GM10266 (cell line): Measurements from ENCODE around the gene HPF1.
"Not testable (repeated sequence)": the region's sequence is repeated elsewhere in the genome, so short reads cannot be mapped to it uniquely, and the experiment has no call there.

ENCODE experiments used
- DNase-seq: peaks from one replicate; pipeline ENCODE4 v3.0.0; 2012; ENCODE audit errors: extremely low spot score
- TF ChIP-seq, protein P1 (sequence below): IDR thresholded peaks from 2 replicates; pipeline ENCODE4 v1.5.1; 2012; ENCODE audit warnings: mild to moderate bottlenecking, low read depth; ENCODE audit not compliant: control insufficient read depth, insufficient read depth; ENCODE audit errors: missing control alignments

HPF1 gene

DNA sequence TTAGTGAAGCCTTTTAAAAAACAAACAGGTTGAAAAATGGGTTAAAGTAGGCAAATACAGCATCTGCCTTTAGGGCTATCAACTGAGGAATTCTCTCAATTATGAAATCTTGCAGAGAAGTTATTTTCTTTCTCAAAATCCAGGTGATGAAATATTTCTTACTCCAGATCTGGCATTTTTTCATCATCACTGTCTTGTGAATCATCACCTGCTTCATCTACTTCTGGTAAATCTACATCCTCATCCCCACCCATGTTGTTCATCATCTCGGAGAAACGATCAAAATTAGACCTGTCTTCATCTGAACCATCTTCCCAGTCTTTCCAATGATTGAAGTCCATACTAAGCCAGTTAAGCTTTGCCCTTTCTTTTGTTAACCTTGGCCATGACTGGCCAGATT is 33.3 kb upstream of the HPF1 start:
- no peak for DNase-seq
- TF ChIP-seq, protein P1, sequence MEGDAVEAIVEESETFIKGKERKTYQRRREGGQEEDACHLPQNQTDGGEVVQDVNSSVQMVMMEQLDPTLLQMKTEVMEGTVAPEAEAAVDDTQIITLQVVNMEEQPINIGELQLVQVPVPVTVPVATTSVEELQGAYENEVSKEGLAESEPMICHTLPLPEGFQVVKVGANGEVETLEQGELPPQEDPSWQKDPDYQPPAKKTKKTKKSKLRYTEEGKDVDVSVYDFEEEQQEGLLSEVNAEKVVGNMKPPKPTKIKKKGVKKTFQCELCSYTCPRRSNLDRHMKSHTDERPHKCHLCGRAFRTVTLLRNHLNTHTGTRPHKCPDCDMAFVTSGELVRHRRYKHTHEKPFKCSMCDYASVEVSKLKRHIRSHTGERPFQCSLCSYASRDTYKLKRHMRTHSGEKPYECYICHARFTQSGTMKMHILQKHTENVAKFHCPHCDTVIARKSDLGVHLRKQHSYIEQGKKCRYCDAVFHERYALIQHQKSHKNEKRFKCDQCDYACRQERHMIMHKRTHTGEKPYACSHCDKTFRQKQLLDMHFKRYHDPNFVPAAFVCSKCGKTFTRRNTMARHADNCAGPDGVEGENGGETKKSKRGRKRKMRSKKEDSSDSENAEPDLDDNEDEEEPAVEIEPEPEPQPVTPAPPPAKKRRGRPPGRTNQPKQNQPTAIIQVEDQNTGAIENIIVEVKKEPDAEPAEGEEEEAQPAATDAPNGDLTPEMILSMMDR = no peak

DNA sequence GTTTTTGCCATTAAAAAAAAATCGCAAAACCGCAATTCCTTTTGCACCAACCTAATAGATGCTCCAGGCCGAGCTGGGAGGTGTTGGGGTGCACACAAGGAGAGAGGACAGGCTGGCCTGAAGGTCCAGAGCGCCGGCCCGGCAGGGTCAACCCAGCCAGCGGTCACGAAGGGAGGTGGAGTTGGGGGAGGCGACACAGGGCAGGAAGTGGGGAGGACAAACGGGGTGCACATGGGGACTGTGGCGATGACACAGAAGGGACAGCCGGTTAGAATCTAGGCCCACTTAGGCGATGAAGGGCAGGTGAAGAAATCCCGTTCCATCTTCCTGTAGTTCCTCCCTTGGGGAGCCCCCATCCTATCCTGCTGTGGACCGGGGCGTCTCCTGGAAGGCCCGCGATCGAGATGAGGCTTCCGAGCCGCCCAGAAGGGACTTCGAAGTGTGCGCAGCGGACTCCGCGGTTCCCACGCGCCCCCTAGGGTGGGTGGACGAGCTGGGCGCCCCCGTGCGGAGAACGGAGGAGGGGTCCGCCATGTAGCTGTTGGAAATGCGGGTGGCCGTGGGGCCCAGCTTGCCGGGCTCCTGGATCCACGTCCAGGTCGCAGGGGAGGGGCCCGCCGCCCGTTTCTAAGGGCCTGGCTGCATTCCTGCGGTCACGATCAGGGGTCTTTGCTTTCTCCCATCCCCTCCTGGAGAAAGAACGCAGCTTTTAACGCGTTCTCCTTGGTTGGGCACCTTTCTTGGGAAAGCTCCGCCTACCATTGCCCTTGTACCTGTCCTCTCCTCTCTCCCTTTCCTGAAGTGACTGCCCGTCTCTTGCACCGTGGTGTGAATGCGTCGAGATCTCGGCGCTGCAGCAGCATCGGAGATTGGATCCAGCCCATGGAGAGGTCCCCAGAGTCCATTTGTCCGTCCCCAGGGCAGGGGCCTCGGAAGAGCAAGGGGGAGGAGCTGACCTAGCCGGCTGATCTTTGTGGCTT is 17.0 kb upstream of the HPF1 start:
- peak; percentile 32 for DNase-seq

DNA sequence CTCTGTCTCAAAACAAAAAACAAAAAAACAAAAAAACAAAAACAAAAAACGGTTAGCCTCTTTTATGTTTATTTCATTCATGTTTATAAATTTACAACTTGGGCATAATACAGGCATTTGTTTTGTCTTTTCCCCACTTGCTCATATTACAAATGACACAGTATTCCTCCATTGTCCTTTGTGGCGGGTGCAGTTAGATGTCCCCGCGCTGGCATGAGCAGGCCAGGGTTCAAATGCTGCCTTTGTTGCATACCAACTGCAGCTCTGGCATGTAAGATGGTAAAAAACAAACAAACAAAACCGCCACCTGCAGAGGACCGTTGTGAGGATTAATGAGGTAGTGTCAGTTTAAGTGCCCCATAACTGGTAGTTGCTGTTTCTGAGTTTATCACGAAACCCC is 16.1 kb upstream of the HPF1 start:
- no peak for DNase-seq
- TF ChIP-seq, protein P1 = no peak

More for the DNA sequence above, 17.0 kb upstream of the HPF1 start:
- TF ChIP-seq, protein P1 = peak; percentile 56

DNA sequence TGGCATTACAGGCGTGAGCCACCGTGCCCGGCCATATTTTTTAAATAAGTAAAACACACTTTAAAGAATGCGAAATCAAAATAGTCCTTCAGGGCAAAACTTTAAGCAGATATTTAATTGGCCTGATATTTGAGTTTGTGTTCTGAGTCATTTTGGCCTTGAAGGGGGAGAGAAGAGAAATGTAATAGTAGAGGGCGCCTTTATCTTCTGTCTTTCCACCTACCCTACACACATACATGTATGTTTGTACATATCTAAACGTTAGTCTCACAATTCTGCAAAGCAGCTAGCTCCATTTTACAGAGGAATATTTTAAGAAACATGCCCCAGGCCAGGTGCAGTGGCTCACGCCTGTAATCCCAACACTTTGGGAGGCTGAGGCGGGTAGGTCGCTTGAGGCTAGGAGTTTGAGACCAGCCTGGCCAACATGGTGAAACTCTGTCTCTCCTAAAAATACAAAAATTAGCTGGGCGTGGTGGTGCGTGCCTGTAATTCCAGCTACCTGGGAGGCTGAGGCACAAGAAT is 13.9 kb upstream of the HPF1 start:
- not testable (repeated sequence) for DNase-seq

DNA sequence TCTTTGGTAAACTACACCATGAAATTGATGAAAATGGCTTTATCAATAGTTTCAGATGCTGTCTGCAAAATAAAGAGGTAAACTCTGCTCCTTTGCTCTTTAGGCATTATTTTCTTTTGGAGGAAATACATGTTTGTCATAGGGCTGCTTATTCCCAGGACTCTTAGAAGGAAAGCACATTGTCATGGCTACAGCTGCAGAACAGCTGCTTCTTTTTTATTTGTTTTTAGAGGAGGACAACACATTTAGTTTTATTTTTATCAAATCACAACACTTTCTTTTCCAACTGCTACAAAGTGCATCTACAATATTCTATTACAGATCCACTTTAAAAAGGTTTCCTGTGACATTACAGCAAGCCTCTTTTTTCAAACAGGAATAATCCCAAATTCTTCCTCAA is 12.7 kb upstream of the HPF1 start:
- TF ChIP-seq, protein P1 = no peak

DNA sequence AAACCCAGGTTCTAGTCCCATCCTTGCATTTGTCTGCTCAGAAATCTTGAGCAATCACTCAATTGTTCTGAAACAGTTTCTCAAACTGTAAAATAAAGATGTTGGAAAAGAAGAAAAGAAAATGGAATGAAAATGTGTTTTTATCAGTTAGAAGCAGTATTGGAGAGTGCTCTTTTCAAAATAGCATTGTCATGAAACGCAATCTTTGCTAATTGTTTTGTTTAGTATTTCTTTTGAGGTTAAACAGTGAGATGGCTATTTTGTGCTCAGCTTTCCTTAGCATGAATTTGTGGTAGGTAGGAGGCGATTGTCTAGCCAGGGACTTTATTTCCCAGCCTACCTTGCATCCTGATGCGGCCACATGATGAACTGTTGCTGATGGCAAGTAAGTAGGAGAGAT is 10.6 kb upstream of the HPF1 start:
- no peak for DNase-seq
- TF ChIP-seq, protein P1 = no peak

More for the DNA sequence above, 12.7 kb upstream of the HPF1 start:
- no peak for DNase-seq

DNA sequence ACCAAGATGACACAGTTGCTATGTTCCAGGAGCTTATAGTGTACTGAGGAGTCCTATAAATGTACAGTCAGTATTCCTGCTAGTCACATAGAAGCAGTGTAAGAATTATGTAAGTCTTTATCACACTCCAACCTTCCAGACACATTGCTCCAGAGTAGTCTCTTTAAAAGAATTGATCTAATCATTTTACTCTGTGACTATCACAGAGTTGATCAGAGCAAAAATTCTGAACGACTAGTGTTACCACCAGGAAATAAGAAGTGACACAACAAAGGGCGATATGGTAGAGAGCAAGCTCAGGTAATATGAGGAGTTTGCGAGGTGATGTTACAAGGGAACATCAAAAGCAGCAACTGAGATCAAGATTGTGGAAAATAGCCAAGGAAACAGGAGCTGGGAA is 9.0 kb upstream of the HPF1 start:
- no peak for DNase-seq
- TF ChIP-seq, protein P1 = no peak

DNA sequence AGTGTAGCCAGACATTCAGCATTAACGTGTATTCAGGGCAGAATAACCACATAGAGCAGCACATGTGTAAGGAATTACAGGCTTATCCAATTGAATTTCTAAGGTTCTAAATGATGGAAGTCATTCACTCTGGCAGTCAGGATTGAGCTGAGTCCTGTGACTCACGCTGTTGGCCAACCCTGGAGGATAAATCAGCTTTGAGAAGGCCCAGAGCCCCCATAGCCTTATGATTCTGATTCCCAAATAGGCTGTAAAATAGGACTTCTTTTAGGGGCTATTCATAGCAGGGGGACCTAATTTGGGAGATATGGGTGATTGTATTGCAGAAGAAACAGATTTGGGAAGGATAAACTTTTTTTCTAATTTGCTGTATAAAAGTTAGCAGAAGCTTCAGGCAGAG is 8.1 kb upstream of the HPF1 start:
- DNase-seq = no peak
- TF ChIP-seq, protein P1 = no peak
